Muscle layer of colon (tissue), 2 donors: Measurements from ENCODE around the gene REXO5.
"Not testable (repeated sequence)": the region's sequence is repeated elsewhere in the genome, so short reads cannot be mapped to it uniquely, and the experiment has no call there.

ENCODE experiments used
- H3K27ac ChIP-seq: one replicate; pipeline ENCODE4 v1.7.0; 2013; ENCODE audit warnings: low read depth, mild to moderate bottlenecking, low read length, moderate library complexity
- H3K27me3 ChIP-seq, 2 donors: one replicate each; pipeline ENCODE4 v1.7.0; 2013; ENCODE audit warnings: low read length in 2 of 2, mild to moderate bottlenecking in 2 of 2; ENCODE audit not compliant: insufficient read depth in 2 of 2, control insufficient read depth in 1 of 2
- H3K36me3 ChIP-seq: one replicate; pipeline ENCODE4 v1.7.0; 2013; ENCODE audit warnings: mild to moderate bottlenecking, low read length; ENCODE audit not compliant: insufficient read depth
- H3K4me1 ChIP-seq: one replicate; pipeline ENCODE4 v1.7.0; 2013; ENCODE audit warnings: mild to moderate bottlenecking, low read length; ENCODE audit not compliant: insufficient read depth
- H3K4me3 ChIP-seq, 2 donors: one replicate each; pipeline ENCODE4 v1.7.0; 2013; ENCODE audit warnings: low read length in 2 of 2, low read depth in 1 of 2, mild to moderate bottlenecking in 1 of 2, moderate library complexity in 1 of 2
- H3K9ac ChIP-seq: one replicate; pipeline ENCODE4 v1.7.0; 2013; ENCODE audit warnings: low read length
- H3K9me3 ChIP-seq: one replicate; pipeline ENCODE4 v1.7.0; 2013; ENCODE audit warnings: mild to moderate bottlenecking, low read length
- donor health status: abdominal sarcoma.
- donor health status: Adenocarcinoma of cecum.

The REXO5 gene

GRCh38 chr16:20853981-20854620, 47.8 kb downstream of the REXO5 start:
- Histone ChIP-seq H3K4me3 (no peak overlapping the region), H3K9ac (no peak overlapping the region), H3K27me3 (no peaks in the 10 kb centered on the region), H3K36me3 (peaks cover 16% of the 10 kb centered on the region), H3K9me3 (no peaks in the 10 kb centered on the region), H3K4me1 (peaks cover 37% of the 10 kb centered on the region), H3K27ac (no peak overlapping the region)

- H3K27ac ChIP-seq: no peak overlapping the region
- H3K9me3 ChIP-seq: no peaks in the 10 kb centered on the region
- H3K4me3 ChIP-seq: no peak overlapping the region
- peaks cover 23% of the 10 kb centered on the region for H3K36me3 ChIP-seq
- H3K4me1 ChIP-seq: peaks cover 34% of the 10 kb centered on the region
- H3K27me3 ChIP-seq: no peaks in the 10 kb centered on the region
- no peak overlapping the region for H3K9ac ChIP-seq
Observed at GRCh38 chr16:20854963-20855362, 48.6 kb downstream of the REXO5 start.

- no peak overlapping the region for H3K9ac ChIP-seq
- peaks cover 37% of the 10 kb centered on the region for H3K36me3 ChIP-seq
- H3K4me3 ChIP-seq: no peak overlapping the region
- H3K27ac ChIP-seq: no peak overlapping the region
- no peaks in the 10 kb centered on the region for H3K9me3 ChIP-seq
- H3K4me1 ChIP-seq: peaks cover 13% of the 10 kb centered on the region
- H3K27me3 ChIP-seq: no peaks in the 10 kb centered on the region
Observed at GRCh38 chr16:20857281-20857680, 51.0 kb downstream of the REXO5 start.

GRCh38 chr16:20859229-20859628, 52.9 kb downstream of the REXO5 start:
- Histone ChIP-seq H3K4me1 (peaks cover 3% of the 10 kb centered on the region), H3K4me3 (no peak overlapping the region), H3K9ac (no peak overlapping the region), H3K27me3 (no peaks in the 10 kb centered on the region), H3K36me3 (peaks cover 41% of the 10 kb centered on the region), H3K27ac (no peak overlapping the region), H3K9me3 (no peaks in the 10 kb centered on the region)

- peaks cover 41% of the 10 kb centered on the region for H3K36me3 ChIP-seq
- H3K9ac ChIP-seq: no peak overlapping the region
- no peak overlapping the region for H3K27ac ChIP-seq
Observed at GRCh38 chr16:20859699-20860098, 53.4 kb downstream of the REXO5 start.

GRCh38 chr16:20860361-20860760, 54.0 kb downstream of the REXO5 start:
- H3K36me3 ChIP-seq: peaks cover 37% of the 10 kb centered on the region
- no peak overlapping the region for H3K4me3 ChIP-seq
- H3K27me3 ChIP-seq: no peaks in the 10 kb centered on the region
- H3K9me3 ChIP-seq: no peaks in the 10 kb centered on the region
- no peak overlapping the region for H3K27ac ChIP-seq
- no peak overlapping the region for H3K9ac ChIP-seq
- H3K4me1 ChIP-seq: peaks cover 5% of the 10 kb centered on the region

More at GRCh38 chr16:20859699-20860098, 53.4 kb downstream of the REXO5 start:
- Histone ChIP-seq H3K4me1 (peaks cover 3% of the 10 kb centered on the region), H3K4me3 (no peak overlapping the region), H3K9me3 (no peaks in the 10 kb centered on the region), H3K27me3 (no peaks in the 10 kb centered on the region)

- not testable (repeated sequence) for H3K9ac ChIP-seq
Observed at GRCh38 chr16:20860995-20861394, 54.7 kb downstream of the REXO5 start.

GRCh38 chr16:20862162-20862960, 56.0 kb downstream of the REXO5 start:
- Histone ChIP-seq H3K27ac (no peak overlapping the region), H3K9me3 (no peaks in the 10 kb centered on the region), H3K27me3 (no peaks in the 10 kb centered on the region), H3K4me3 (no peak overlapping the region), H3K9ac (no peak overlapping the region), H3K4me1 (peaks cover 25% of the 10 kb centered on the region), H3K36me3 (peaks cover 26% of the 10 kb centered on the region)

More at GRCh38 chr16:20860995-20861394, 54.7 kb downstream of the REXO5 start:
- Histone ChIP-seq H3K36me3 (peaks cover 30% of the 10 kb centered on the region), H3K4me1 (peaks cover 11% of the 10 kb centered on the region)
- H3K4me3 ChIP-seq, H3K9me3 ChIP-seq, H3K27ac ChIP-seq, H3K27me3 ChIP-seq: not testable (repeated sequence)

GRCh38 chr16:20864376-20864775, 58.0 kb downstream of the REXO5 start:
- H3K27ac ChIP-seq: not testable (repeated sequence)

GRCh38 chr16:20865420-20866131, 59.2 kb downstream of the REXO5 start:
- H3K9ac ChIP-seq: no peak overlapping the region
- no peak overlapping the region for H3K4me3 ChIP-seq
- no peaks in the 10 kb centered on the region for H3K27me3 ChIP-seq
- peaks cover 51% of the 10 kb centered on the region for H3K4me1 ChIP-seq
- peaks cover 11% of the 10 kb centered on the region for H3K36me3 ChIP-seq
- no peaks in the 10 kb centered on the region for H3K9me3 ChIP-seq
- peak overlapping the region; percentile 75 for H3K27ac ChIP-seq

More at GRCh38 chr16:20864376-20864775, 58.0 kb downstream of the REXO5 start:
- not testable (repeated sequence) for H3K9ac ChIP-seq, H3K4me3 ChIP-seq, H3K9me3 ChIP-seq, H3K27me3 ChIP-seq
- H3K36me3 ChIP-seq: peaks cover 22% of the 10 kb centered on the region
- H3K4me1 ChIP-seq: peaks cover 45% of the 10 kb centered on the region

- Histone ChIP-seq H3K9me3 (no peaks in the 10 kb centered on the region), H3K9ac (no peak overlapping the region), H3K4me1 (peaks cover 58% of the 10 kb centered on the region), H3K4me3 (no peak overlapping the region), H3K27me3 (no peaks in the 10 kb centered on the region), H3K27ac (peak overlapping the region; percentile 75), H3K36me3 (peaks cover 11% of the 10 kb centered on the region)
Observed at GRCh38 chr16:20866145-20866772, 59.9 kb downstream of the REXO5 start.
